HepG2 (cell line): ENCODE data around the gene HAO2. TPM values are rescaled to one million over a fixed set of nuclear protein-coding genes. Genes with fewer than 3 reads are reported as not detected.

Source experiments
- ARID4A ChIP-seq: sonication (generic); formaldehyde crosslinking; IDR thresholded peaks from 2 replicates; pipeline ENCODE4 v1.5.0; 2020; ENCODE audit warnings: mild to moderate bottlenecking, missing genetic modification reagents, borderline replicate concordance
- DNMT3B ChIP-seq: conservative IDR thresholded peaks from 2 replicates; pipeline ENCODE4 v1.6.1; 2016; ENCODE audit warnings: missing biosample characterization, control low read depth
- FOXC1 ChIP-seq: sonication (generic); formaldehyde crosslinking; IDR thresholded peaks from 2 replicates; pipeline ENCODE4 v1.8.0; 2022; ENCODE audit warnings: mild to moderate bottlenecking, missing genetic modification reagents, borderline replicate concordance
- FOXJ3 ChIP-seq: sonication (generic); formaldehyde crosslinking; IDR thresholded peaks from 2 replicates; pipeline ENCODE4 v1.4.0; 2020; ENCODE audit warnings: missing genetic modification reagents, mild to moderate bottlenecking, borderline replicate concordance
- GFI1 ChIP-seq: sonication (generic); formaldehyde crosslinking; IDR thresholded peaks from 2 replicates; pipeline ENCODE4 v1.5.0; 2020; ENCODE audit warnings: missing genetic modification reagents, mild to moderate bottlenecking, borderline replicate concordance
- HNRNPUL1 ChIP-seq: fragments of 200-400 bp; formaldehyde crosslinking; IDR thresholded peaks from 2 replicates; pipeline ENCODE4 v1.6.1; 2017; ENCODE audit warnings: low read depth, mild to moderate bottlenecking, low read length, moderate library complexity
- KAT8 ChIP-seq: IDR thresholded peaks from 2 replicates; pipeline ENCODE4 v1.6.1; 2016; ENCODE audit warnings: missing genetic modification reagents, missing compliant biosample characterization
- KDM5B ChIP-seq: sonication (generic); formaldehyde crosslinking; IDR thresholded peaks from 2 replicates; pipeline ENCODE4 v1.4.0; 2020; ENCODE audit warnings: missing genetic modification reagents, mild to moderate bottlenecking, borderline replicate concordance
- MAF1 ChIP-seq: sonication (generic); formaldehyde crosslinking; IDR thresholded peaks from 2 replicates; pipeline ENCODE4 v1.5.0; 2020; ENCODE audit warnings: missing genetic modification reagents, borderline replicate concordance
- ONECUT2 ChIP-seq: sonication (generic); formaldehyde crosslinking; IDR thresholded peaks from 2 replicates; pipeline ENCODE4 v1.4.0; 2020; ENCODE audit warnings: missing genetic modification reagents
- SMAD9 ChIP-seq: sonication (generic); formaldehyde crosslinking; IDR thresholded peaks from 2 replicates; pipeline ENCODE4 v1.5.1; 2020; ENCODE audit warnings: mild to moderate bottlenecking, missing genetic modification reagents
- THRA ChIP-seq: sonication (generic); formaldehyde crosslinking; IDR thresholded peaks from 2 replicates; pipeline ENCODE4 v1.4.0; 2020; ENCODE audit warnings: missing genetic modification reagents, borderline replicate concordance
- ZBTB44 ChIP-seq: sonication (generic); formaldehyde crosslinking; IDR thresholded peaks from 2 replicates; pipeline ENCODE4 v1.4.0; 2020; ENCODE audit warnings: missing genetic modification reagents
- ZNF138 ChIP-seq: sonication (generic); formaldehyde crosslinking; IDR thresholded peaks from 2 replicates; pipeline ENCODE4 v1.5.0; 2020; ENCODE audit warnings: mild to moderate bottlenecking, low read depth, missing genetic modification reagents
- ZNF510 ChIP-seq: sonication (generic); formaldehyde crosslinking; IDR thresholded peaks from 2 replicates; pipeline ENCODE4 v1.4.0; 2020; ENCODE audit warnings: low read depth, mild to moderate bottlenecking, missing genetic modification reagents
- ZNF691 ChIP-seq: sonication (generic); formaldehyde crosslinking; IDR thresholded peaks from 2 replicates; pipeline ENCODE4 v1.4.0; 2020; ENCODE audit warnings: missing genetic modification reagents, low read depth, mild to moderate bottlenecking, borderline replicate concordance
- ZNF713 ChIP-seq: sonication (generic); formaldehyde crosslinking; IDR thresholded peaks from 2 replicates; pipeline ENCODE4 v1.4.0; 2020; ENCODE audit warnings: mild to moderate bottlenecking, missing genetic modification reagents
- ZNF737 ChIP-seq: sonication (generic); formaldehyde crosslinking; IDR thresholded peaks from 2 replicates; pipeline ENCODE4 v1.5.0; 2020; ENCODE audit warnings: missing genetic modification reagents, mild to moderate bottlenecking, borderline replicate concordance
- ZNF776 ChIP-seq: sonication (generic); formaldehyde crosslinking; IDR thresholded peaks from 2 replicates; pipeline ENCODE4 v1.4.0; 2020; ENCODE audit warnings: mild to moderate bottlenecking, missing genetic modification reagents
- ZNF83 ChIP-seq: sonication (generic); formaldehyde crosslinking; IDR thresholded peaks from 2 replicates; pipeline ENCODE4 v1.4.0; 2020; ENCODE audit warnings: missing genetic modification reagents, mild to moderate bottlenecking, borderline replicate concordance
- ZNF878 ChIP-seq: sonication (generic); formaldehyde crosslinking; IDR thresholded peaks from 2 replicates; pipeline ENCODE4 v1.8.1; 2023; ENCODE audit warnings: mild to moderate bottlenecking, missing genetic modification reagents, moderate library complexity
- ZNF879 ChIP-seq: sonication (generic); formaldehyde crosslinking; IDR thresholded peaks from 2 replicates; pipeline ENCODE4 v1.8.1; 2023; ENCODE audit warnings: missing genetic modification reagents
- polyA plus RNA-seq, 8 experiments: library from polyadenylated mRNA; depleted of rRNA in 3 of 8; stranded (reverse) in 7 of 8; unstranded in 1 of 8; fragments of >200 nt; fragmentation: Illumina TruSeq in 4 of 8; extraction: Trizol in 4 of 8; gene quantifications; 2 replicates each; pipeline versions ENCODE4 v1.2.1 to v1.2.3, GENCODE V29; 2011 to 2016; ENCODE audit warnings: low read depth in 4 of 8, missing spikeins in 1 of 8, mixed read lengths in 1 of 8; ENCODE audit not compliant: insufficient read depth in 1 of 8
- total RNA-seq, 5 experiments: library from RNA; depleted of rRNA; stranded (reverse); fragments of >200 nt; fragmentation: Illumina TruSeq; extraction: Trizol; gene quantifications; 2 replicates each; pipeline ENCODE4 v1.2.3, GENCODE V29; 2016; ENCODE audit warnings: low read depth in 1 of 5

The HAO2 gene
- total and polyA plus RNA-seq, 2 of the 13 experiments (the other 11 are each of a cell fraction or from before 2014, with no cell fraction given): 0.05 to 0.09 TPM

DNA sequence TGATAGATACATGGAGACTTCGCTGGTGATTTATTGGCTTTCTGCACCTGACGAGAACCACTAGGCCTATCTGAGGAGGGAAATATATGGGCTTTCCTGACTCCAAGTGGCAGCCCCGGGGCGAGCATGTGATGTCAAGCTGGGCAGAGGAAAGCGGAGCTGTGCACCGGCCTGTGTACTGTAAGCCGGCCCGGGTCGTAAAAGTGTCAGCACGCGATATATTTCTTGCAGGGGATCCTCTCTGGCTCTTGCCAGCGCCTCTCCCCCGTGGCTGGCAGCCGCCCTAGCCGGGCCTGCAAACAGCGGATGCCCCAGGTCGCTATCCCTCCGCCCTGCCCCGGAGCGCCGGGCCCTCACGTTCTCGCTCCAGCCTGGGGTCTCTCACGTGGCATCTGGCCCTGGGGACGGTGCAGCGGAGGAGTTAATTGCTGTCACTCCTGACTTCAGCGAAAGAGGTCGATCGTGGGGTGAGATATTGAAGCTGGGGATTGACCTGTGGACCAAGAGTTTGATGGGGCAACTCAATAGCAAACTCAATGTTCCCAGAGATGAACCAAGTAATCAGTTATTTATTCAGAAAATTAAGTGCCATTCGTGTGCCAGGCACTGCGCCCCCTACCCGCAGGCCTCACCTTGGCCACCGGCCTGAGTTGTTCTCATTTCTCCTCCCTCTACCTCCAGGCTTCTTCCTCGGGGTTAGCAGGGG lies 41.0 kb upstream of the HAO2 start (continued):
- no peak for TF ChIP-seq DNMT3B (CRISPR knock-in tag)
- TF ChIP-seq ARID4A (CRISPR knock-in tag): peak; percentile 65; the same call in 1 of the 2 replicates
- TF ChIP-seq HNRNPUL1: no peak
- peak; percentile 46; the same call in 1 of the 2 replicates for TF ChIP-seq FOXC1 (CRISPR knock-in tag)
- no peak for TF ChIP-seq ZNF83 (CRISPR knock-in tag)
- no peak for TF ChIP-seq ZNF878 (CRISPR knock-in tag)
- no peak for TF ChIP-seq ZNF691
- TF ChIP-seq ONECUT2: 0 out of 2 replicates have a peak, but pooled peaks have one; percentile 29
- TF ChIP-seq GFI1 (CRISPR knock-in tag): no peak
- TF ChIP-seq KDM5B (CRISPR knock-in tag): peak; percentile 86; the same call in 1 of the 2 replicates
- peak; percentile 49; the same call in 1 of the 2 replicates for TF ChIP-seq ZNF138 (CRISPR knock-in tag)
- TF ChIP-seq ZNF713 (CRISPR knock-in tag): no peak
- peak; percentile 17; the same call in 1 of the 2 replicates for TF ChIP-seq ZBTB44 (CRISPR knock-in tag)
- TF ChIP-seq THRA (CRISPR knock-in tag): no peak
- TF ChIP-seq FOXJ3 (CRISPR knock-in tag): no peak
- no peak for TF ChIP-seq ZNF776
- TF ChIP-seq MAF1: no peak
- TF ChIP-seq ZNF737 (CRISPR knock-in tag): no peak
- no peak for TF ChIP-seq ZNF510
- TF ChIP-seq ZNF879 (CRISPR knock-in tag): 0 out of 2 replicates have a peak, but pooled peaks have one; percentile 52
- TF ChIP-seq KAT8 (CRISPR knock-in tag): 0 out of 2 replicates have a peak, but pooled peaks have one; percentile 26
- TF ChIP-seq SMAD9: no peak
